HEK293 (cell line): ENCODE measurements around the gene DIP2C.

Experiments
- CTCF ChIA-PET: fragments of 350-600 bp; formaldehyde crosslinking; extraction: SDS; loops from one replicate; lab custom pipeline; 2021; ENCODE audit warnings: antibody characterized with exemption; lab: Yijun Ruan, JAX
- POLR2A ChIA-PET: fragments of 300-600 bp; formaldehyde crosslinking; extraction: SDS; loops from one replicate; lab custom pipeline; 2020; ENCODE audit warnings: antibody characterized with exemption, inconsistent platforms; lab: Yijun Ruan, JAX
- H3K27ac ChIP-seq: fragments of 200-500 bp; sonication (Bioruptor generic); 2 replicates; pipeline ENCODE4 v1.5.1; 2014; ENCODE audit warnings: low read depth, low read length, control low read depth, inconsistent platforms; ENCODE audit errors: extremely low read depth
- H3K36me3 ChIP-seq, 2 experiments: fragments of 200-500 bp in 1 of 2; sonication (Bioruptor generic) in 1 of 2; 1 replicate in 1 of 2; 2 replicates in 1 of 2; pipeline ENCODE4 v1.5.1; 2014 to 2017; ENCODE audit warnings: inconsistent platforms in 2 of 2, low read length in 2 of 2; ENCODE audit not compliant: control insufficient read depth in 2 of 2, insufficient read depth in 1 of 2
- H3K4me1 ChIP-seq: fragments of 200-500 bp; sonication (Bioruptor generic); 2 replicates; pipeline ENCODE4 v1.5.1; 2014; ENCODE audit warnings: mild to moderate bottlenecking, low read length, inconsistent platforms; ENCODE audit not compliant: control insufficient read depth, insufficient read depth
- H3K4me3 ChIP-seq: 2 replicates; pipeline ENCODE4 v1.5.1; 2011; ENCODE audit warnings: low read depth, mild to moderate bottlenecking, control low read depth, low read length, moderate library complexity
- H3K9me3 ChIP-seq: fragments of 200-500 bp; sonication (Bioruptor generic); 2 replicates; pipeline ENCODE4 v1.5.1; 2014; ENCODE audit warnings: low read depth, low read length, inconsistent platforms; ENCODE audit not compliant: control insufficient read depth, insufficient read depth
- ATF2 ChIP-seq: fragments of 450-650 bp; formaldehyde crosslinking; IDR thresholded peaks from 2 replicates; pipeline ENCODE4 v1.5.1; 2016; ENCODE audit warnings: missing biosample characterization, missing genetic modification characterization, low read depth
- BCL11A ChIP-seq: fragments of 450-650 bp; formaldehyde crosslinking; IDR thresholded peaks from 2 replicates; pipeline ENCODE4 v1.5.1; 2016; ENCODE audit warnings: low read depth, missing biosample characterization, missing genetic modification characterization
- GLI2 ChIP-seq: fragments of 450-650 bp; formaldehyde crosslinking; IDR thresholded peaks from 2 replicates; pipeline ENCODE4; 2017; ENCODE audit warnings: missing biosample characterization, missing genetic modification characterization, low read depth, borderline replicate concordance
- KLF8 ChIP-seq: fragments of 450-650 bp; formaldehyde crosslinking; IDR thresholded peaks from 2 replicates; pipeline ENCODE4 v1.5.1; 2016; ENCODE audit warnings: missing biosample characterization, missing genetic modification characterization
- KLF9 ChIP-seq: fragments of 450-650 bp; formaldehyde crosslinking; IDR thresholded peaks from 2 replicates; pipeline ENCODE4 v1.5.1; 2016; ENCODE audit warnings: missing biosample characterization, missing genetic modification characterization, low read depth
- MZF1 ChIP-seq: fragments of 450-650 bp; formaldehyde crosslinking; IDR thresholded peaks from 2 replicates; pipeline ENCODE4 v1.5.1; 2017; ENCODE audit warnings: missing biosample characterization, missing genetic modification characterization, borderline replicate concordance
- OSR2 ChIP-seq: fragments of 450-650 bp; formaldehyde crosslinking; IDR thresholded peaks from 2 replicates; pipeline ENCODE4 v1.5.1; 2016; ENCODE audit warnings: missing biosample characterization, missing genetic modification characterization
- PRDM1 ChIP-seq: fragments of 450-650 bp; formaldehyde crosslinking; IDR thresholded peaks from 2 replicates; pipeline ENCODE4; 2016; ENCODE audit warnings: missing biosample characterization, missing genetic modification characterization
- TRIM28 ChIP-seq: IDR thresholded peaks from 2 replicates; pipeline ENCODE4 v1.6.1; 2011; ENCODE audit warnings: low read length, control low read depth, borderline replicate concordance
- ZBTB20 ChIP-seq: fragments of 450-650 bp; formaldehyde crosslinking; IDR thresholded peaks from 2 replicates; pipeline ENCODE4 v1.5.1; 2016; ENCODE audit warnings: missing biosample characterization, missing genetic modification characterization
- ZBTB8A ChIP-seq: fragments of 450-650 bp; formaldehyde crosslinking; IDR thresholded peaks from 2 replicates; pipeline ENCODE4 v1.5.1; 2016; ENCODE audit warnings: missing biosample characterization, missing genetic modification characterization
- ZFHX2 ChIP-seq: fragments of 450-650 bp; formaldehyde crosslinking; conservative IDR thresholded peaks from 2 replicates; pipeline ENCODE4 v1.5.1; 2016; ENCODE audit warnings: missing biosample characterization, missing genetic modification characterization
- ZFP3 ChIP-seq: fragments of 450-650 bp; formaldehyde crosslinking; IDR thresholded peaks from 2 replicates; pipeline ENCODE4 v1.5.1; 2016; ENCODE audit warnings: low read depth, missing biosample characterization, missing genetic modification characterization
- ZFP41 ChIP-seq: fragments of 450-650 bp; formaldehyde crosslinking; IDR thresholded peaks from 2 replicates; pipeline ENCODE4 v1.5.1; 2016; ENCODE audit warnings: missing biosample characterization, missing genetic modification characterization, borderline replicate concordance
- ZNF10 ChIP-seq: fragments of 450-650 bp; formaldehyde crosslinking; IDR thresholded peaks from 2 replicates; pipeline ENCODE4 v1.5.1; 2017; ENCODE audit warnings: missing biosample characterization, missing genetic modification characterization
- ZNF184 ChIP-seq: fragments of 450-650 bp; IDR thresholded peaks from 2 replicates; pipeline ENCODE4 v1.5.1; 2018; ENCODE audit warnings: missing biosample characterization, mild to moderate bottlenecking, missing genetic modification characterization
- ZNF311 ChIP-seq: fragments of 450-650 bp; formaldehyde crosslinking; IDR thresholded peaks from 2 replicates; pipeline ENCODE4 v1.5.1; 2017; ENCODE audit warnings: missing biosample characterization, missing genetic modification characterization, borderline replicate concordance
- ZNF449 ChIP-seq: fragments of 450-650 bp; formaldehyde crosslinking; IDR thresholded peaks from 2 replicates; pipeline ENCODE4 v1.5.1; 2017; ENCODE audit warnings: missing biosample characterization, mild to moderate bottlenecking, missing genetic modification characterization, moderate library complexity
- ZNF549 ChIP-seq: fragments of 450-650 bp; IDR thresholded peaks from 2 replicates; pipeline ENCODE4 v1.5.1; 2018; ENCODE audit warnings: missing biosample characterization, missing genetic modification characterization, mild to moderate bottlenecking, inconsistent platforms, moderate library complexity
- ZNF785 ChIP-seq: fragments of 450-650 bp; formaldehyde crosslinking; IDR thresholded peaks from 2 replicates; pipeline ENCODE4 v1.5.1; 2016; ENCODE audit warnings: missing biosample characterization, missing genetic modification characterization
- ZSCAN23 ChIP-seq: fragments of 450-650 bp; formaldehyde crosslinking; IDR thresholded peaks from 2 replicates; pipeline ENCODE4 v1.5.1; 2016; ENCODE audit warnings: missing biosample characterization, missing genetic modification characterization
- TF ChIP-seq, protein P1 (sequence below): fragments of 450-650 bp; formaldehyde crosslinking; IDR thresholded peaks from 2 replicates; pipeline ENCODE4 v1.5.1; 2016; ENCODE audit warnings: missing biosample characterization, missing genetic modification characterization

DIP2C gene

DNA sequence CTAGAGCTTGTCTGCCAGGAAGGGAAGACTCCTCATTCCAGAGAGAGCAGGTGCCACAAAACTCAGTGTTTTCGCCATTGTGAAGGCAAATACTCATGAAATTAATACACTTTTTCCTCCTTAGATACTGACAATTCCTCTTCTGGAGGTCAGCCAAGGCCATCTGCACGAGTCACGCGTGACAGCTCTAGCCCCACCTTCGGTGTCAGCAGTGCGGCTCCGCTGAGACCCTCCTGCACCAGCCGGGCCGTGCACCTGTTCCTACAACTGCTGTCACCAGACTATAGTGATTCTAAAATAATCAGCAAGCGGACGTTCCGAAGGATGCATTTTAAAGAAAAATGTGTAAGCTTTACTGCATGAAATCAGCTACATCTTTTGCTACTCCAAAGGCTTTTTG is 127.7 kb downstream of the DIP2C start:
- Histone ChIP-seq H3K9me3 (no peaks in the 10 kb centered on the region), H3K36me3 (no peaks in the 10 kb centered on the region), H3K27ac (no peak overlapping the region), H3K4me3 (no peak overlapping the region), H3K4me1 (no peaks in the 10 kb centered on the region; the same call in 1 of the 2 replicates)
- TF ChIP-seq ZBTB20 (tag by site-specific recombination) (no peak), OSR2 (tag by site-specific recombination) (no peak), ZFP3 (tag by site-specific recombination) (no peak), ZFHX2 (tag by site-specific recombination) (no peak), GLI2 (tag by site-specific recombination) (no peak), KLF8 (tag by site-specific recombination) (no peak), ZFP41 (tag by site-specific recombination) (no peak), MZF1 (no peak), KLF9 (tag by site-specific recombination) (no peak), ZNF311 (tag by site-specific recombination) (no peak), ZNF10 (tag by site-specific recombination) (no peak), ZNF449 (no peak), ZNF184 (tag by site-specific recombination) (no peak), ATF2 (tag by site-specific recombination) (no peak), ZNF549 (tag by site-specific recombination) (no peak), BCL11A (no peak), ZBTB8A (tag by site-specific recombination) (no peak), TRIM28 (no peak), PRDM1 (tag by site-specific recombination) (no peak)
- TF ChIP-seq, protein P1, sequence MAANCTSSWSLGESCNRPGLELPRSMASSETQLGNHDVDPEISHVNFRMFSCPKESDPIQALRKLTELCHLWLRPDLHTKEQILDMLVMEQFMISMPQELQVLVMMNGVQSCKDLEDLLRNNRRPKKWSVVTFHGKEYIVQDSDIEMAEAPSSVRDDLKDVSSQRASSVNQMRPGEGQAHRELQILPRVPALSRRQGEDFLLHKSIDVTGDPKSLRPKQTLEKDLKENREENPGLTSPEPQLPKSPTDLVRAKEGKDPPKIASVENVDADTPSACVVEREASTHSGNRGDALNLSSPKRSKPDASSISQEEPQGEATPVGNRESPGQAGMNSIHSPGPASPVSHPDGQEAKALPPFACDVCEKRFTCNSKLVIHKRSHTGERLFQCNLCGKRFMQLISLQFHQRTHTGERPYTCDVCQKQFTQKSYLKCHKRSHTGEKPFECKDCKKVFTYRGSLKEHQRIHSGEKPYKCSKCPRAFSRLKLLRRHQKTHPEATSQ (tag by site-specific recombination), result no peak
- TF ChIP-seq, all 188 proteins: peak for 0
- CTCF ChIA-PET, result no interaction called here
- POLR2A ChIA-PET, result no interaction called here

GRCh38 chr10:560314-560992 is 129.0 kb downstream of the DIP2C start:
- H3K36me3 ChIP-seq, result no peaks in the 10 kb centered on the region
- CTCF ChIA-PET, result interaction anchor here (0.6 kb wide), 1 partner anchor 427 kb away, joined by 4 read pairs; no protein-coding TSS in a partner anchor
- no peak overlapping the region for H3K27ac ChIP-seq
- TF ChIP-seq ZSCAN23 (tag by site-specific recombination) (no peak), OSR2 (tag by site-specific recombination) (no peak), ZNF785 (tag by site-specific recombination) (no peak)
- H3K4me3 ChIP-seq, result no peak overlapping the region
- POLR2A ChIA-PET, result no interaction called here
- H3K9me3 ChIP-seq, result no peaks in the 10 kb centered on the region
- H3K4me1 ChIP-seq, result no peaks in the 10 kb centered on the region; the same call in 1 of the 2 replicates
